ENCODE data around the gene EXOC2.

DNA sequence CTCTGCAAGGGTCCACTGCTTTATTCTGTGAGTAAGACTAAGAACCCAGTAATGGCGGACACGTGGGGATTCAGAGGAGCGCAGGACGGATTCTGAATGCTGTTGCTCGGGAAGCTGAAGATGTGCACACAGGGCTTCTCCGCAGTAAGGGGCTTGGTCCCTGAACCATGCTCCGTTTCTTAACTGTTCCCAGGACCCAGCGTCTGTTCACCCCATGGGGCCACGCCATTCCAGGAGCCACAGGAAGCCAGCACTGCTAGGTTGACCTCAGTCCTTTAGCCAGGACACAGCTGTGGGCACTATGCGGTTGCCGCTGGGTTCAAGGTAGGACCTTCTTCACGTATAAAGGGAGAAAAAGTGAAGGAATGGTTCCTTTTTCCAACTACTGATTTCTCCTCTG is 241.6 kb downstream of the EXOC2 start:
- no peak for TF ChIP-seq JAZF1 (CRISPR knock-in tag; IDR thresholded peaks at IDR 0.05)
- no peak for TF ChIP-seq JUN (CRISPR knock-in tag; IDR thresholded peaks at IDR 0.05)
- TF ChIP-seq, protein P1, sequence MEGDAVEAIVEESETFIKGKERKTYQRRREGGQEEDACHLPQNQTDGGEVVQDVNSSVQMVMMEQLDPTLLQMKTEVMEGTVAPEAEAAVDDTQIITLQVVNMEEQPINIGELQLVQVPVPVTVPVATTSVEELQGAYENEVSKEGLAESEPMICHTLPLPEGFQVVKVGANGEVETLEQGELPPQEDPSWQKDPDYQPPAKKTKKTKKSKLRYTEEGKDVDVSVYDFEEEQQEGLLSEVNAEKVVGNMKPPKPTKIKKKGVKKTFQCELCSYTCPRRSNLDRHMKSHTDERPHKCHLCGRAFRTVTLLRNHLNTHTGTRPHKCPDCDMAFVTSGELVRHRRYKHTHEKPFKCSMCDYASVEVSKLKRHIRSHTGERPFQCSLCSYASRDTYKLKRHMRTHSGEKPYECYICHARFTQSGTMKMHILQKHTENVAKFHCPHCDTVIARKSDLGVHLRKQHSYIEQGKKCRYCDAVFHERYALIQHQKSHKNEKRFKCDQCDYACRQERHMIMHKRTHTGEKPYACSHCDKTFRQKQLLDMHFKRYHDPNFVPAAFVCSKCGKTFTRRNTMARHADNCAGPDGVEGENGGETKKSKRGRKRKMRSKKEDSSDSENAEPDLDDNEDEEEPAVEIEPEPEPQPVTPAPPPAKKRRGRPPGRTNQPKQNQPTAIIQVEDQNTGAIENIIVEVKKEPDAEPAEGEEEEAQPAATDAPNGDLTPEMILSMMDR (IDR thresholded peaks at IDR 0.05): no peak

All from WTC11 (cell line).